Measurements from ENCODE around the gene TMEM229B.

TMEM229B gene

GRCh38 chr14:67487937-67488893, at the start of gene TMEM229B:
Gene TMEM229B, minus strand, starts transcription at chr14:67488721. Its CDS starts 14,798 bp downstream, at chr14:67473923.
- peak; percentile 92 for DNase-seq (ENCODE audit: low spot score)

GRCh38 chr14:67537736-67538135, 49.2 kb upstream of the TMEM229B start:
- DNase-seq (ENCODE audit: low spot score), result no peak

- DNase-seq (ENCODE audit: low spot score), result no peak
Observed at GRCh38 chr14:67536087-67536486, 47.6 kb upstream of the TMEM229B start.

GRCh38 chr14:67533754-67534085, 45.2 kb upstream of the TMEM229B start:
- no peak for DNase-seq (ENCODE audit: low spot score)

- peak; percentile 67 for DNase-seq (ENCODE audit: low spot score)
Observed at GRCh38 chr14:67532998-67533753, 44.7 kb upstream of the TMEM229B start, which contains the start of gene PLEKHH1. Gene PLEKHH1, plus strand, starts transcription at chr14:67533290. Its CDS starts 8,578 bp downstream, at chr14:67541868.

GRCh38 chr14:67532606-67532997, 44.1 kb upstream of the TMEM229B start:
- no peak for DNase-seq (ENCODE audit: low spot score)

- DNase-seq (ENCODE audit: low spot score), result no peak
Observed at GRCh38 chr14:67529947-67530935, 41.7 kb upstream of the TMEM229B start.

- DNase-seq (ENCODE audit: low spot score), result no peak
Observed at GRCh38 chr14:67528276-67528675, 39.8 kb upstream of the TMEM229B start.

GRCh38 chr14:67527756-67528155, 39.2 kb upstream of the TMEM229B start:
- DNase-seq (ENCODE audit: low spot score), result no peak

GRCh38 chr14:67526676-67527459, 38.3 kb upstream of the TMEM229B start:
- DNase-seq (ENCODE audit: low spot score), result peak; percentile 43

- no peak for DNase-seq (ENCODE audit: low spot score)
Observed at GRCh38 chr14:67526181-67526580, 37.7 kb upstream of the TMEM229B start.

GRCh38 chr14:67525389-67525788, 36.9 kb upstream of the TMEM229B start:
- no peak for DNase-seq (ENCODE audit: low spot score)

- DNase-seq (ENCODE audit: low spot score), result no peak
Observed at GRCh38 chr14:67524634-67524963, 36.1 kb upstream of the TMEM229B start.

- no peak for DNase-seq (ENCODE audit: low spot score)
Observed at GRCh38 chr14:67523764-67524633, 35.5 kb upstream of the TMEM229B start.

- DNase-seq (ENCODE audit: low spot score), result no peak
Observed at GRCh38 chr14:67522270-67522669, 33.7 kb upstream of the TMEM229B start.

- DNase-seq (ENCODE audit: low spot score), result no peak
Observed at GRCh38 chr14:67520482-67520881, 32.0 kb upstream of the TMEM229B start.

GRCh38 chr14:67519406-67519805, 30.9 kb upstream of the TMEM229B start:
- no peak for DNase-seq (ENCODE audit: low spot score)

- no peak for DNase-seq (ENCODE audit: low spot score)
Observed at GRCh38 chr14:67517083-67517482, 28.6 kb upstream of the TMEM229B start.

GRCh38 chr14:67516676-67517075, 28.2 kb upstream of the TMEM229B start:
- DNase-seq (ENCODE audit: low spot score), result no peak
